SK-N-SH (cell line): ENCODE data around the gene LRP2BP.

Experiments
- CTCF ChIP-seq: fragments of 200-600 bp; sonication (generic); IDR thresholded peaks from 2 replicates; pipeline ENCODE4 v1.6.1; 2017; ENCODE audit warnings: antibody characterized with exemption, mild to moderate bottlenecking, moderate library complexity
- FOXM1 ChIP-seq: IDR thresholded peaks from 2 replicates; pipeline ENCODE4 v1.4.0; 2012; ENCODE audit warnings: low read depth, mild to moderate bottlenecking
- MAX ChIP-seq: IDR thresholded peaks from 2 replicates; pipeline ENCODE4 v1.4.0; 2012; ENCODE audit warnings: low read depth
- POLR2AphosphoS5 ChIP-seq: IDR thresholded peaks from 2 replicates; pipeline ENCODE4 v1.6.1; 2012; ENCODE audit warnings: low read depth, low read length
- RFX5 ChIP-seq: IDR thresholded peaks from 2 replicates; pipeline ENCODE4 v1.6.1; 2012; ENCODE audit warnings: mild to moderate bottlenecking, improper control_type of control experiment, low read length
- SMC3 ChIP-seq: IDR thresholded peaks from 2 replicates; pipeline ENCODE4 v1.6.1; 2012; ENCODE audit warnings: low read depth, low read length, improper control_type of control experiment
- ZBTB33 ChIP-seq: IDR thresholded peaks from 2 replicates; pipeline ENCODE4 v1.4.0; 2012; ENCODE audit warnings: low read depth, borderline replicate concordance

- TF ChIP-seq POLR2AphosphoS5 (no peak), CTCF (no peak), RFX5 (no peak), FOXM1 (no peak), SMC3 (no peak), ZBTB33 (no peak), MAX (no peak)
Measured at GRCh38 chr4:185390941-185391340, 4.8 kb downstream of the LRP2BP start.
